HepG2 (cell line): ENCODE data around the gene CEP63. TPM values are rescaled to one million over a fixed set of nuclear protein-coding genes. Genes with fewer than 3 reads are reported as not detected.

Experiments
- AHDC1 ChIP-seq: sonication (generic); formaldehyde crosslinking; IDR thresholded peaks from 2 replicates; pipeline ENCODE4 v1.5.1; 2020; ENCODE audit warnings: mild to moderate bottlenecking, missing genetic modification reagents, borderline replicate concordance
- ELF1 ChIP-seq: sonication (generic); formaldehyde crosslinking; IDR thresholded peaks from 2 replicates; pipeline ENCODE4 v1.4.0; 2020; ENCODE audit warnings: missing genetic modification reagents
- ETV5 ChIP-seq: IDR thresholded peaks from 2 replicates; pipeline ENCODE4 v1.6.1; 2018; ENCODE audit warnings: missing biosample characterization, missing genetic modification reagents, inconsistent platforms, borderline replicate concordance
- MAFK ChIP-seq, 2 experiments: IDR thresholded peaks in 1 of 2; conservative IDR thresholded peaks in 1 of 2; 2 replicates each; pipeline ENCODE4 v1.6.1; 2011; ENCODE audit warnings: improper control_type of control experiment in 2 of 2, low read length in 2 of 2
- MIXL1 ChIP-seq: IDR thresholded peaks from 2 replicates; pipeline ENCODE4 v1.6.1; 2016
- MTF2 ChIP-seq: sonication (generic); formaldehyde crosslinking; IDR thresholded peaks from 2 replicates; pipeline ENCODE4 v1.5.0; 2020; ENCODE audit warnings: missing genetic modification reagents, borderline replicate concordance
- SNAI1 ChIP-seq: sonication (generic); formaldehyde crosslinking; IDR thresholded peaks from 2 replicates; pipeline ENCODE4 v1.5.0; 2020; ENCODE audit warnings: mild to moderate bottlenecking, missing genetic modification reagents, borderline replicate concordance
- ZHX2 ChIP-seq, 2 experiments: sonication (generic) in 1 of 2; formaldehyde crosslinking in 1 of 2; IDR thresholded peaks; 2 replicates each; pipeline versions ENCODE4 v1.6.1 to v1.9.0; 2014 to 2022; ENCODE audit warnings: antibody characterized with exemption in 1 of 2, borderline replicate concordance in 1 of 2, inconsistent platforms in 1 of 2, low read depth in 1 of 2, missing genetic modification reagents in 1 of 2
- ZNF143 ChIP-seq: sonication (generic); formaldehyde crosslinking; IDR thresholded peaks from 2 replicates; pipeline ENCODE4 v1.4.0; 2020; ENCODE audit warnings: missing genetic modification reagents
- ZNF329 ChIP-seq: sonication (generic); formaldehyde crosslinking; IDR thresholded peaks from 2 replicates; pipeline ENCODE4 v1.9.0; 2021; ENCODE audit warnings: low read depth, mild to moderate bottlenecking, missing genetic modification reagents
- ZNF337 ChIP-seq: sonication (generic); formaldehyde crosslinking; IDR thresholded peaks from 2 replicates; pipeline ENCODE4 v1.5.1; 2020; ENCODE audit warnings: missing genetic modification reagents, low read depth, mild to moderate bottlenecking, borderline replicate concordance
- ZNF350 ChIP-seq: sonication (generic); formaldehyde crosslinking; IDR thresholded peaks from 2 replicates; pipeline ENCODE4 v1.4.0; 2020; ENCODE audit warnings: mild to moderate bottlenecking, low read depth, missing genetic modification reagents, borderline replicate concordance
- ZNF737 ChIP-seq: sonication (generic); formaldehyde crosslinking; IDR thresholded peaks from 2 replicates; pipeline ENCODE4 v1.5.0; 2020; ENCODE audit warnings: missing genetic modification reagents, mild to moderate bottlenecking, borderline replicate concordance
- ZSCAN25 ChIP-seq: sonication (generic); formaldehyde crosslinking; IDR thresholded peaks from 2 replicates; pipeline ENCODE4 v1.8.0; 2022; ENCODE audit warnings: mild to moderate bottlenecking, missing genetic modification reagents
- polyA plus RNA-seq, 8 experiments: library from polyadenylated mRNA; depleted of rRNA in 3 of 8; stranded (reverse) in 7 of 8; unstranded in 1 of 8; fragments of >200 nt; fragmentation: Illumina TruSeq in 4 of 8; extraction: Trizol in 4 of 8; gene quantifications; 2 replicates each; pipeline versions ENCODE4 v1.2.1 to v1.2.3, GENCODE V29; 2011 to 2016; ENCODE audit warnings: low read depth in 4 of 8, missing spikeins in 1 of 8, mixed read lengths in 1 of 8; ENCODE audit not compliant: insufficient read depth in 1 of 8
- total RNA-seq, 5 experiments: library from RNA; depleted of rRNA; stranded (reverse); fragments of >200 nt; fragmentation: Illumina TruSeq; extraction: Trizol; gene quantifications; 2 replicates each; pipeline ENCODE4 v1.2.3, GENCODE V29; 2016; ENCODE audit warnings: low read depth in 1 of 5
- TF ChIP-seq, protein P1 (sequence below): sonication (generic); formaldehyde crosslinking; IDR thresholded peaks from 2 replicates; pipeline ENCODE4 v1.5.0; 2020; ENCODE audit warnings: missing genetic modification reagents

Gene CEP63
- total and polyA plus RNA-seq, 2 of the 13 experiments (the other 11 are each of a cell fraction or from before 2014, with no cell fraction given): 7.2 to 18.4 TPM

DNA sequence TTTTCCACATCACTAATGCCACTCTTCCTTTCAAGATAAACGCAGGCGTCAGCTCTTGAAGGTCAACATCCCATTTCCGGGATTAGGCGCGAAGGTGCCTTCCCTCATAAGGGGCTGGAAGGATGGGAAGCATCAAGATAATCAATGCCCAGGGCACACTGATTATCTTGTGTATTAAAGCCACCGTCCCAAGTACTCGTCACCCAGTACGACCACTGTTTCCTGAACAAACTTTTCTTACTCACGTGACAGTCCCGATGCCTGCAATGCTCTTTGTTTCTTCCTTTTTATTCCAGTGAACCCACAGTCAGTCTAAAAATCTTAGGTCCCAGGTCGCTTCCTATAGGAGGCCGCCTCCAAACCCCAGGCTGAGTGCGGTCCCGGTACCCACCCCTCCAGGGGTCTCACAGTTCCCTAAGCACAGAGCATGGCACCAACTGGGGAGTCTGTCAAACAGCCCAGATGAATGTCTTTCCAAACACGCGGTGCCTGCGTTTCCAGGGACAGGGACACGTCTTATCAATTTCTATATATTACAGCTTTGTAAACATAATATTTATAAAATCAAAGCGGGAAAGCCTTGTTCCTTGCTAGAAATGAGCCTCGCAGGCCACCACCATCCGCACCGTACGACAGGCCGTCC is 661 bp upstream of the CEP63 start (continued):
- TF ChIP-seq ELF1 (CRISPR knock-in tag) (peak; percentile 70; the same call in 1 of the 2 replicates), ZNF737 (CRISPR knock-in tag) (no peak), ZNF329 (CRISPR knock-in tag) (no peak), MTF2 (CRISPR knock-in tag) (peak; percentile 63; the same call in 1 of the 2 replicates), ZNF350 (CRISPR knock-in tag) (no peak), ZSCAN25 (0 out of 2 replicates have a peak, but pooled peaks have one; percentile 51), MAFK (conservative IDR thresholded peaks at IDR 0.05 in 1 of 2, IDR thresholded peaks at IDR 0.05 in 1 of 2; ENCODE audit: low read length in 2 of 2) (no peak), ETV5 (peak; percentile 51), MIXL1 (CRISPR knock-in tag) (peak; percentile 10; the same call in 1 of the 2 replicates), AHDC1 (no peak), ZNF337 (CRISPR knock-in tag) (0 out of 2 replicates have a peak, but pooled peaks have one; percentile 41), ZNF143 (CRISPR knock-in tag) (0 out of 2 replicates have a peak, but pooled peaks have one; percentile 27), SNAI1 (no peak), ZHX2 (IDR thresholded peaks at IDR 0.05; ENCODE audit: low read depth) (0 out of 2 replicates have a peak, but pooled peaks have one; percentile 7), ZHX2 (CRISPR knock-in tag; IDR thresholded peaks at IDR 0.05; ENCODE audit: borderline replicate concordance) (no peak)
- TF ChIP-seq, protein P1, sequence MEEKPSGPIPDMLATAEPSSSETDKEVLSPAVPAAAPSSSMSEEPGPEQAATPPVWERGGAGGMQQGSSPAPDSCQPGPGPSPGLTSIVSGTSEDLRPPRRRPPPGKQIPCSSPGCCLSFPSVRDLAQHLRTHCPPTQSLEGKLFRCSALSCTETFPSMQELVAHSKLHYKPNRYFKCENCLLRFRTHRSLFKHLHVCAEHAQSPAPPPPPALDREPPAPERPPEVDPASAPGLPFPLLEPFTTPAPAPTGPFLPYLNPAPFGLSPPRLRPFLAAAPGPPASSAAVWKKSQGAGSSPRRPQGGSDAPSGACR (CRISPR knock-in tag): 0 out of 2 replicates have a peak, but pooled peaks have one; percentile 65
